GM12878 (cell line): Measurements from ENCODE around the gene SHISA9. TPM values are rescaled to one million over a fixed set of nuclear protein-coding genes. Genes with fewer than 3 reads are reported as not detected.

Experiments
- ATAC-seq: fragments of 200-7000 bp; cut with Tn5 transposase; 3 replicates; pipeline ENCODE4 v1.9.1; 2020; ENCODE audit warnings: mild to moderate bottlenecking, moderate library complexity
- BruUV-seq: library from RNA; stranded (reverse); fragments of 400-500 nt; replicated peaks from 2 replicates; lab custom pipeline; 2021; lab: Mats Ljungman, UMichigan
- CTCF ChIA-PET: fragments of 300-600 bp; sonication (Branson Sonifier 250); formaldehyde crosslinking; extraction: SDS; loops from one replicate; lab custom pipeline; 2021; ENCODE audit warnings: inconsistent platforms; lab: Yijun Ruan, JAX
- POLR2A ChIA-PET: fragments of 350-600 bp; formaldehyde crosslinking; extraction: SDS; loops from one replicate; lab custom pipeline; 2021; ENCODE audit warnings: inconsistent platforms; lab: Charles Lee
- RAD21 ChIA-PET: fragments of 300-600 bp; sonication (Branson Sonifier 250); formaldehyde crosslinking; loops from one replicate; lab custom pipeline; 2023; ENCODE audit warnings: antibody characterized with exemption; ENCODE audit not compliant: unreplicated experiment; lab: Charles Lee
- SMC1A ChIA-PET: fragments of 300-600 bp; sonication (Branson Sonifier 250); formaldehyde crosslinking; loops from one replicate; lab custom pipeline; 2023; ENCODE audit not compliant: unreplicated experiment, uncharacterized antibody; lab: Charles Lee
- DNase-seq: peaks from one replicate; pipeline ENCODE4 v3.0.0-alpha.2; 2011; ENCODE audit warnings: low read depth, low spot score
- FAIRE-seq: peaks from 3 replicates; lab custom pipeline; 2011; peaks lifted over from hg19 to GRCh38; lab: Jason Lieb, UNC
- H2AFZ ChIP-seq: 2 replicates; pipeline ENCODE4 v1.6.0; 2011; ENCODE audit warnings: low read depth, low read length, control low read depth; ENCODE audit not compliant: control insufficient read depth
- H3K27ac ChIP-seq: 2 replicates; pipeline ENCODE4 v1.5.1; 2011; ENCODE audit warnings: control low read depth; ENCODE audit not compliant: control insufficient read depth, insufficient read depth
- H3K27me3 ChIP-seq, 2 experiments: replicated peaks in 1 of 2; 2 replicates each; pipeline versions ENCODE4 v1.6.0 to v1.6.1; 2011; ENCODE audit warnings: low read length in 1 of 2; ENCODE audit not compliant: control insufficient read depth in 2 of 2, insufficient read depth in 2 of 2
- H3K36me3 ChIP-seq, 2 experiments: 2 replicates each; pipeline ENCODE4 v1.5.1; 2011; ENCODE audit warnings: low read length in 1 of 2; ENCODE audit not compliant: control insufficient read depth in 2 of 2, insufficient read depth in 2 of 2
- H3K4me1 ChIP-seq: 2 replicates; pipeline ENCODE4 v1.6.1; 2011; ENCODE audit warnings: mild to moderate bottlenecking, low read length, moderate library complexity, mixed read lengths; ENCODE audit not compliant: control insufficient read depth, insufficient read depth
- H3K4me2 ChIP-seq: 2 replicates; pipeline ENCODE4 v1.6.0; 2011; ENCODE audit warnings: control low read depth; ENCODE audit not compliant: control insufficient read depth, insufficient read depth
- H3K4me3 ChIP-seq: fragments of 200-600 bp; sonication (generic); 2 replicates; pipeline ENCODE4 v1.5.1; 2016
- H3K79me2 ChIP-seq: 2 replicates; pipeline ENCODE4 v1.6.0; 2011; ENCODE audit warnings: low read length; ENCODE audit not compliant: control insufficient read depth, insufficient read depth
- H3K9ac ChIP-seq: 2 replicates; pipeline ENCODE4 v1.8.0; 2011; ENCODE audit warnings: low read length, control low read depth, mixed read lengths; ENCODE audit not compliant: control insufficient read depth, insufficient read depth
- H3K9me3 ChIP-seq: replicated peaks from 3 replicates; pipeline ENCODE4 v1.5.1; 2011; ENCODE audit warnings: mild to moderate bottlenecking, low read length; ENCODE audit not compliant: control insufficient read depth, insufficient read depth
- H4K20me1 ChIP-seq: 2 replicates; pipeline ENCODE4 v1.6.0; 2011; ENCODE audit not compliant: control insufficient read depth, insufficient read depth
- BACH1 ChIP-seq: fragments of 450-650 bp; IDR thresholded peaks from 2 replicates; pipeline ENCODE4 v1.6.1; 2017; ENCODE audit warnings: mild to moderate bottlenecking, borderline replicate concordance
- CBX5 ChIP-seq: sonication (generic); IDR thresholded peaks from 2 replicates; pipeline ENCODE4 v1.6.1; 2016; ENCODE audit warnings: low read depth, moderate library complexity, mild to moderate bottlenecking, inconsistent platforms
- CHD4 ChIP-seq: fragments of 200-600 bp; sonication (generic); IDR thresholded peaks from 2 replicates; pipeline ENCODE4 v1.6.1; 2016; ENCODE audit warnings: mild to moderate bottlenecking
- ETV6 ChIP-seq, 2 experiments: fragments of 450-650 bp in 1 of 2; IDR thresholded peaks in 1 of 2; conservative IDR thresholded peaks in 1 of 2; 2 replicates each; pipeline ENCODE4 v1.6.1; 2014; ENCODE audit warnings: antibody characterized with exemption in 1 of 2, borderline replicate concordance in 1 of 2, low read depth in 1 of 2, mild to moderate bottlenecking in 1 of 2, moderate library complexity in 1 of 2
- IKZF2 ChIP-seq, 2 experiments: fragments of 450-650 bp; IDR thresholded peaks; 2 replicates each; pipeline ENCODE4 v1.6.1; 2017; ENCODE audit warnings: mild to moderate bottlenecking in 2 of 2, moderate library complexity in 2 of 2
- RCOR1 ChIP-seq: conservative IDR thresholded peaks from 2 replicates; pipeline ENCODE4 v1.6.1; 2012; ENCODE audit warnings: low read depth, low read length, improper control_type of control experiment
- STAT1 ChIP-seq: fragments of 450-650 bp; conservative IDR thresholded peaks from 2 replicates; pipeline ENCODE4 v1.6.1; 2014; ENCODE audit warnings: antibody characterized with exemption, mild to moderate bottlenecking
- SUZ12 ChIP-seq: fragments of 200-600 bp; sonication (generic); IDR thresholded peaks from one replicate; pipeline ENCODE4 v1.6.1; 2018; ENCODE audit warnings: antibody characterized with exemption, mild to moderate bottlenecking; ENCODE audit not compliant: unreplicated experiment
- TCF12 ChIP-seq: IDR thresholded peaks from 2 replicates; pipeline ENCODE4 v1.6.1; 2011; ENCODE audit warnings: low read depth, mild to moderate bottlenecking, low read length
- WGBS: methylation state at CpG from one replicate; pipeline ENCODE4 v1.1.6; 2016; ENCODE audit warnings: low lambda C conversion rate; ENCODE audit not compliant: insufficient replicate concordance, insufficient coverage; ENCODE audit errors: missing lambda C conversion rate; 5-methylcytosine and 5-hydroxymethylcytosine counted together
- in situ Hi-C: fragments of 300-500 bp; cut with MboI; formaldehyde crosslinking; loops from 9 replicates; pipeline ENCODE4 v1.14.3; 2018; ENCODE audit warnings: mixed read lengths
- intact Hi-C: fragments of 100-400 bp; cut with micrococcal nuclease; formaldehyde crosslinking; loops from one replicate; pipeline ENCODE4 v1.14.2; 2022; ENCODE audit not compliant: unreplicated experiment
- polyA plus RNA-seq, 11 experiments: library from polyadenylated mRNA; depleted of rRNA in 4 of 11; unstranded in 6 of 11; stranded (reverse) in 5 of 11; fragments of >200 nt; fragmentation: Nextera tagmentation in 4 of 11; fragmentation: Illumina TruSeq in 1 of 11; extraction: Ambion mirVana in 4 of 11; extraction: Trizol in 1 of 11; gene quantifications; 1 replicate in 1 of 11; 2 replicates in 10 of 11; pipeline versions ENCODE4 v1.2.1 to v1.2.3, GENCODE V29; 2011 to 2016; ENCODE audit warnings: inconsistent platforms in 2 of 11, missing spikeins in 2 of 11, low read depth in 1 of 11
- total RNA-seq, 4 experiments: library from RNA; depleted of rRNA in 3 of 4; stranded (reverse); fragments of >200 nt in 3 of 4; fragmentation: Illumina TruSeq in 1 of 4; extraction: Trizol in 1 of 4; gene quantifications; 2 replicates each; pipeline versions ENCODE4 v1.2.1 to v1.2.3, GENCODE V29; 2013 to 2021
- TF ChIP-seq, protein P1 (sequence below): IDR thresholded peaks from 2 replicates; pipeline ENCODE4 v1.6.1; 2011; ENCODE audit warnings: borderline replicate concordance, low read depth, mild to moderate bottlenecking, moderate library complexity, low read length; ENCODE audit not compliant: insufficient read depth, poor library complexity, severe bottlenecking
- TF ChIP-seq, protein P2 (sequence below): IDR thresholded peaks from 2 replicates; pipeline ENCODE4 v1.6.1; 2012; ENCODE audit warnings: improper control_type of control experiment, low read depth, low read length; ENCODE audit not compliant: insufficient replicate concordance
- TF ChIP-seq, protein P3 (sequence below): fragments of 450-650 bp; IDR thresholded peaks from 2 replicates; pipeline ENCODE4 v1.6.1; 2017; ENCODE audit warnings: low read depth, mild to moderate bottlenecking, moderate library complexity

The SHISA9 gene
- total and polyA plus RNA-seq, 10 of the 15 experiments (the other 5 are each of a cell fraction or from before 2014, with no cell fraction given), result 0.03 to 25.5 (median 0.07) TPM

DNA sequence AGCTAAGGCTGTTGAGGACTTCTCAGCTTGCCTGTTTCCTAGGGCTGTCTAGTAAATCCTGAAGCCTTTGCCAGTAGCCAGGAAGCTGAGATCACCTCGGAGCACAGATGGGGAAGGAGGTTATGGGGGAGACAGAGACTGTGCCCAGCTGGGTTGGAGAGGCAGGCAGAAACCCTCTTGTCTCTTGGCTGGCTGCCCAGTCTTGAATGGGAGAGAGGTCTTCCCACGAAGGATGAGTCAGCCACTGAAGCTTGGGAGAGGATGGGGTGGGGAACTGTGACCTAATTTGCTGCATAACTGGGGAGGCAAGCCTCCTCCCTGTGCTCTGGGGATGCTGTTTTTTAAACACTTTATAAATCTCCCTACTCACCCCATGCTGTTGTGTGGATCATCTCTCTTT, 69.8 kb downstream of the SHISA9 start:
- FAIRE-seq (no peak), ATAC-seq (no peak), DNase-seq (no peak)
- no TSS peak for BruUV-seq
- ChIA-PET POLR2A (no interaction called here), CTCF (interaction anchor here (0.5 to 1.0 kb wide), 2 partner anchors 24 to 150 kb away, joined by 3 to 5 read pairs; no protein-coding TSS in a partner anchor), SMC1A (interaction anchor here (1.0 kb wide), 1 partner anchor 130 kb away, joined by 3 read pairs; no protein-coding TSS in a partner anchor), RAD21 (interaction anchor here (1.7 kb wide), 1 partner anchor 797 kb away, joined by 3 read pairs; no protein-coding TSS in a partner anchor)
- H3K27ac ChIP-seq, result no peak overlapping the region
- no peaks in the 10 kb centered on the region for H3K4me1 ChIP-seq
- no peak overlapping the region for H3K9ac ChIP-seq
- WGBS, result 0% methylated on average over 2 of the region's 2 CpGs
- no peaks in the 10 kb centered on the region for H3K79me2 ChIP-seq
- no peaks in the 10 kb centered on the region for H4K20me1 ChIP-seq
- in situ Hi-C loops (no loop called here), intact Hi-C loops (no loop called here)
- no peak overlapping the region for H3K4me3 ChIP-seq
- no peaks in the 10 kb centered on the region for H3K36me3 ChIP-seq
- no peaks in the 10 kb centered on the region for H3K27me3 ChIP-seq
- H3K4me2 ChIP-seq, result no peak overlapping the region
- no peak overlapping the region for H2AFZ ChIP-seq
- no peaks in the 10 kb centered on the region for H3K9me3 ChIP-seq
- TF ChIP-seq RCOR1 (no peak), IKZF2 (IDR thresholded peaks at IDR 0.05) (no peak), ETV6 (conservative IDR thresholded peaks at IDR 0.05 in 1 of 2, IDR thresholded peaks at IDR 0.05 in 1 of 2; ENCODE audit: borderline replicate concordance in 1 of 2, low read depth in 1 of 2) (no peak), CHD4 (no peak), SUZ12 (no peak), BACH1 (no peak), STAT1 (no peak), TCF12 (no peak), CBX5 (no peak)
- TF ChIP-seq, protein P1, sequence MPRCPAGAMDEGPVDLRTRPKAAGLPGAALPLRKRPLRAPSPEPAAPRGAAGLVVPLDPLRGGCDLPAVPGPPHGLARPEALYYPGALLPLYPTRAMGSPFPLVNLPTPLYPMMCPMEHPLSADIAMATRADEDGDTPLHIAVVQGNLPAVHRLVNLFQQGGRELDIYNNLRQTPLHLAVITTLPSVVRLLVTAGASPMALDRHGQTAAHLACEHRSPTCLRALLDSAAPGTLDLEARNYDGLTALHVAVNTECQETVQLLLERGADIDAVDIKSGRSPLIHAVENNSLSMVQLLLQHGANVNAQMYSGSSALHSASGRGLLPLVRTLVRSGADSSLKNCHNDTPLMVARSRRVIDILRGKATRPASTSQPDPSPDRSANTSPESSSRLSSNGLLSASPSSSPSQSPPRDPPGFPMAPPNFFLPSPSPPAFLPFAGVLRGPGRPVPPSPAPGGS, result no peak
- TF ChIP-seq, protein P2, sequence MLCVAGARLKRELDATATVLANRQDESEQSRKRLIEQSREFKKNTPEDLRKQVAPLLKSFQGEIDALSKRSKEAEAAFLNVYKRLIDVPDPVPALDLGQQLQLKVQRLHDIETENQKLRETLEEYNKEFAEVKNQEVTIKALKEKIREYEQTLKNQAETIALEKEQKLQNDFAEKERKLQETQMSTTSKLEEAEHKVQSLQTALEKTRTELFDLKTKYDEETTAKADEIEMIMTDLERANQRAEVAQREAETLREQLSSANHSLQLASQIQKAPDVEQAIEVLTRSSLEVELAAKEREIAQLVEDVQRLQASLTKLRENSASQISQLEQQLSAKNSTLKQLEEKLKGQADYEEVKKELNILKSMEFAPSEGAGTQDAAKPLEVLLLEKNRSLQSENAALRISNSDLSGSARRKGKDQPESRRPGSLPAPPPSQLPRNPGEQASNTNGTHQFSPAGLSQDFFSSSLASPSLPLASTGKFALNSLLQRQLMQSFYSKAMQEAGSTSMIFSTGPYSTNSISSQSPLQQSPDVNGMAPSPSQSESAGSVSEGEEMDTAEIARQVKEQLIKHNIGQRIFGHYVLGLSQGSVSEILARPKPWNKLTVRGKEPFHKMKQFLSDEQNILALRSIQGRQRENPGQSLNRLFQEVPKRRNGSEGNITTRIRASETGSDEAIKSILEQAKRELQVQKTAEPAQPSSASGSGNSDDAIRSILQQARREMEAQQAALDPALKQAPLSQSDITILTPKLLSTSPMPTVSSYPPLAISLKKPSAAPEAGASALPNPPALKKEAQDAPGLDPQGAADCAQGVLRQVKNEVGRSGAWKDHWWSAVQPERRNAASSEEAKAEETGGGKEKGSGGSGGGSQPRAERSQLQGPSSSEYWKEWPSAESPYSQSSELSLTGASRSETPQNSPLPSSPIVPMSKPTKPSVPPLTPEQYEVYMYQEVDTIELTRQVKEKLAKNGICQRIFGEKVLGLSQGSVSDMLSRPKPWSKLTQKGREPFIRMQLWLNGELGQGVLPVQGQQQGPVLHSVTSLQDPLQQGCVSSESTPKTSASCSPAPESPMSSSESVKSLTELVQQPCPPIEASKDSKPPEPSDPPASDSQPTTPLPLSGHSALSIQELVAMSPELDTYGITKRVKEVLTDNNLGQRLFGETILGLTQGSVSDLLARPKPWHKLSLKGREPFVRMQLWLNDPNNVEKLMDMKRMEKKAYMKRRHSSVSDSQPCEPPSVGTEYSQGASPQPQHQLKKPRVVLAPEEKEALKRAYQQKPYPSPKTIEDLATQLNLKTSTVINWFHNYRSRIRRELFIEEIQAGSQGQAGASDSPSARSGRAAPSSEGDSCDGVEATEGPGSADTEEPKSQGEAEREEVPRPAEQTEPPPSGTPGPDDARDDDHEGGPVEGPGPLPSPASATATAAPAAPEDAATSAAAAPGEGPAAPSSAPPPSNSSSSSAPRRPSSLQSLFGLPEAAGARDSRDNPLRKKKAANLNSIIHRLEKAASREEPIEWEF, result no peak
- TF ChIP-seq, protein P3, sequence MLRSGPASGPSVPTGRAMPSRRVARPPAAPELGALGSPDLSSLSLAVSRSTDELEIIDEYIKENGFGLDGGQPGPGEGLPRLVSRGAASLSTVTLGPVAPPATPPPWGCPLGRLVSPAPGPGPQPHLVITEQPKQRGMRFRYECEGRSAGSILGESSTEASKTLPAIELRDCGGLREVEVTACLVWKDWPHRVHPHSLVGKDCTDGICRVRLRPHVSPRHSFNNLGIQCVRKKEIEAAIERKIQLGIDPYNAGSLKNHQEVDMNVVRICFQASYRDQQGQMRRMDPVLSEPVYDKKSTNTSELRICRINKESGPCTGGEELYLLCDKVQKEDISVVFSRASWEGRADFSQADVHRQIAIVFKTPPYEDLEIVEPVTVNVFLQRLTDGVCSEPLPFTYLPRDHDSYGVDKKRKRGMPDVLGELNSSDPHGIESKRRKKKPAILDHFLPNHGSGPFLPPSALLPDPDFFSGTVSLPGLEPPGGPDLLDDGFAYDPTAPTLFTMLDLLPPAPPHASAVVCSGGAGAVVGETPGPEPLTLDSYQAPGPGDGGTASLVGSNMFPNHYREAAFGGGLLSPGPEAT, result no peak
